HG03060 (cell line): ENCODE results near the gene TSPAN4.
A peak's percentile ranks its signal among the peaks of the same experiment; 100 is the strongest.

Experiments used
- ATAC-seq: cut with Tn5 transposase; IDR thresholded peaks from one replicate; pipeline ENCODE4 v1.9.1; 2021; ENCODE audit warnings: low read depth, moderate number of reproducible peaks; ENCODE audit not compliant: unreplicated experiment

Gene TSPAN4, protein sequence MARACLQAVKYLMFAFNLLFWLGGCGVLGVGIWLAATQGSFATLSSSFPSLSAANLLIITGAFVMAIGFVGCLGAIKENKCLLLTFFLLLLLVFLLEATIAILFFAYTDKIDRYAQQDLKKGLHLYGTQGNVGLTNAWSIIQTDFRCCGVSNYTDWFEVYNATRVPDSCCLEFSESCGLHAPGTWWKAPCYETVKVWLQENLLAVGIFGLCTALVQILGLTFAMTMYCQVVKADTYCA

GRCh38 chr11:842370-843002 is at the start of gene TSPAN4, which contains the start of gene POLR2L:
TSS of gene TSPAN4 (plus strand) at chr11:842852. CDS start at chr11:850305, 7,453 bp downstream.
TSS of gene POLR2L (minus strand) at chr11:842529. CDS start at chr11:842508, 21 bp downstream.
- ATAC-seq: peak; percentile 30

GRCh38 chr11:792873-793272 is 49.8 kb upstream of the TSPAN4 start:
- ATAC-seq: no peak

GRCh38 chr11:793556-793955 is 49.1 kb upstream of the TSPAN4 start:
- no peak for ATAC-seq

- no peak for ATAC-seq
Observed at GRCh38 chr11:794013-794765, 48.5 kb upstream of the TSPAN4 start.

GRCh38 chr11:794766-795633 is 47.7 kb upstream of the TSPAN4 start:
- no peak for ATAC-seq

DNA sequence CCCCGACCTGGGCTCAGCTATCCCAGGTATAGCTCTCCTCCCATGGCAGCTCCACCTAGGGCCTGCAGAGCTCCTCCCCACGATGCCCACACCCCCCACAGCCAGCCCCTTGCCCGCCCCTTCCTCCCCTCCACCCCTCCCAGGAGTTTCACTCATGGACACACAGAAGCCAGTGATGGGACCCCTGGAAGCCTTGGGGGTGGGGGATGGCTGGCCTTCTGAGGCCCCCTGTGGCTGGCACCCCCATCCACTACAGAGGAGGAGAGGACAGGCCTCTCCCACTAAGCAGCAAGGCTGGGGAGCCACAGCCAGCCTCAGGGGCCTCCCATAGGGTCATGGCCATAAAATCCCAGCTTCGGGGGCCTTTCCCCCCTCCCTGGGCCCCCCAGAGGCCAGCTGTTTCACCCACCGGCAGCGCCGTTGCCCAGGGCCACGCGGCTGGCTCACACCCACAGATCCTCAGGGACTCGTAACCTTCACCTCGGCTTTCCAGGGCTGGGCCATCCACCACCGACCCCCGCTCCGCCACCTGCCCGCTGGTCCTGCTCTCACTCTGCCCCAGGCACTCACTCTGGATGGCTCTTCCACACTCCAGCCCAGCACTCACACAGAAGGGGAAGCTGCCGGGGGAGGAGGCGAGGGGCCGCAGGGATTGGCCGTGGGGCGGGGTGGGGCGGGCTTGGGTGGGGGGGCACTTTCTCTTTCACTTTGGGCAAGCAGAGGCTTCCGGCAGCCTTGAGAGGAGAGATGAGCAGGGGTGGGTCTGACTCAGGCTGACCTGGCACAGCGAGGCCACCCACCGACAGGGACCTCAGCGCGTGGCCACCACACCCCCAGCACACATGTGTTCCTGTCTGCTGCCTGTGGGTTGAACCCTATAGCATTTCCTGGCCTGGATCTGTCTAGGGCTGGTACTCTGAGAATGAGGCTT is 46.8 kb upstream of the TSPAN4 start:
- ATAC-seq: no peak

- ATAC-seq: no peak
Observed at GRCh38 chr11:796565-797295, 45.9 kb upstream of the TSPAN4 start.

- peak; percentile 39 for ATAC-seq
Observed at GRCh38 chr11:797296-798092, 45.2 kb upstream of the TSPAN4 start.

DNA sequence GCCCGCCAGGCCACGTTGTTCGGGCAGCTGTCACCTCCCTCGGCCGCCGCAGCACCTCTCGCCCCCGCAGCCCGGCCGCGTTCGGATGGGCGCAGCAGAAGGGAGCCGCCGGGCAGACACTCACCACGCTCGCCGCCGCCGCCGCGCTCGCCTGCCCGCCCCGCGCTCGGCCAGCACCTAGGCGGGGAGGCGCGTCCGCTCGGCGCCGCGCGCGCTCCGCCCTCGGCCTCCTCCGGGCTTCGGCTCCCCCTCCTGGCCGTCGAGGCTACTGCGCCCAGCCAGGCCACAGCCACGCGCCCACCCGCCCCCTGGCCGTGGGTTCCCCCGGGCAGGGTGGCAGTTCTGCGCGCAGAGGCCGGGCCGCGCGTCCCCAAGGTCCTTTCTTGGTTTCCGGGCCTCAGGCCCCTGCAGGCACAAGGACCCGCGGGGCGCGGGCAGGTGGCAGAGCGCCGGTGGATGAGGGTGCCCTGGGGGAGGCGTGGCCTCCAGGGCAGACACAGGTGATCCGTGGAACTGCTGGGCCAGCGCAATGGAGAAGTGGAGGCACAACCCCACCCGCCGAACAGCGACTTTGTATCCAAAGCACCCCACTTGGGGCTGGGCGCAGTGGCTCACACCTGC is 44.4 kb upstream of the TSPAN4 start, which contains the start of gene SLC25A22:
TSS of gene SLC25A22 (minus strand) at position 189 of the 621 bp plus-strand sequence. CDS start 3,275 bp downstream, outside the sequence.
- peak; percentile 29 for ATAC-seq

DNA sequence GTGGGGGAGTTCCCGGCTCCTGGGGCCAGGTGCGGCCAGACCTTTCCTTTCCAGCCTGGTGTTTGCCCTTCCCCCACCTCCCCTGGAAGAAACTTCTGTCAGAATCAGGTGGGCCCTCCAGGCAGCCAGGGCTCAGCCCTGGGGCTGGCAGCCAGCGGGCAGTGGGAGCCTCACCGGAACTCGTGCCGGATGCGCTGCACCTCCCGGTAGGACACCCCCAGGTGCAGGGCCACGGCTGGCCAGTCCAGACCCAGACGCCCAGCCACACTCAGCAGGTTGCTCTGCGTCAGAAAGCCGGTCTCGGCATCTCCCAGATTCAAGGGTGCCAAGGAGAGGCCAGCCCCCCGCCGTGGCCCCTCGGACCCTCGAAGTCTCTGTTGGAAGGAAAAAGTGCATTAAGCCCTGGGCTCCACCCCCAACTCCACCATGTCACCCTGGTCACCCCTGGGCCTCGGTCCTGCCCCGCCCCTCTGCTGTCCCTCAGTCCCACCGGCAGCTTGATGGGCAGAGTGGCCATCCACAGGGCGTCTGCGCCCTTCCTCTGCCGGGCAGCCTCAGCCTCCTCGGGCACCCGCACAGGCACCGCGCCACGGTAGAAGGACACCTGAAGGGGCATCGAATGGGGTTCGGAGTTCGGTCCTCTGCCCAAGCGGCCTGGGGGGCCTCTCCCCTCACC is 42.9 kb upstream of the TSPAN4 start:
- no peak for ATAC-seq

DNA sequence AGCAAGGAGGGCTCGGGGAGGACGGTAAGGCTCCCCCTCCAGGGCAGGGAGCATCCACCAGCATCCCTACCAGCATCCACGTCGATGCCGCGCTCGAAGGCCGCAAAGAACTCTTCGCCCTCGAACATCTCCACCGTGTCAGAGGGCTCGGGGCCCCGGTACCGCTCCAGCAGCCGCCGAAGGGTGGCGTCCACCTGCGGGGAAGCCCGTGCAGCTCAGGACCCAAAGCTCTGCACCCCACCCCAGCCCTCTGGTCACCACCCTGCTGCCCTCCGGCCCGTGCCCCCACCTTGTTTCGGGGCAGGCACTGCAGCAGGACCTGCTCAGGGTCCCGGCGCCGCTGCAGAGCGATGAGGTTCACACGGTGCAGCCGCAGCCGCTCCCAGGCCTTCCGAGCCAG is 42.2 kb upstream of the TSPAN4 start:
- no peak for ATAC-seq

GRCh38 chr11:801097-801780 is 41.4 kb upstream of the TSPAN4 start:
- ATAC-seq: no peak

DNA sequence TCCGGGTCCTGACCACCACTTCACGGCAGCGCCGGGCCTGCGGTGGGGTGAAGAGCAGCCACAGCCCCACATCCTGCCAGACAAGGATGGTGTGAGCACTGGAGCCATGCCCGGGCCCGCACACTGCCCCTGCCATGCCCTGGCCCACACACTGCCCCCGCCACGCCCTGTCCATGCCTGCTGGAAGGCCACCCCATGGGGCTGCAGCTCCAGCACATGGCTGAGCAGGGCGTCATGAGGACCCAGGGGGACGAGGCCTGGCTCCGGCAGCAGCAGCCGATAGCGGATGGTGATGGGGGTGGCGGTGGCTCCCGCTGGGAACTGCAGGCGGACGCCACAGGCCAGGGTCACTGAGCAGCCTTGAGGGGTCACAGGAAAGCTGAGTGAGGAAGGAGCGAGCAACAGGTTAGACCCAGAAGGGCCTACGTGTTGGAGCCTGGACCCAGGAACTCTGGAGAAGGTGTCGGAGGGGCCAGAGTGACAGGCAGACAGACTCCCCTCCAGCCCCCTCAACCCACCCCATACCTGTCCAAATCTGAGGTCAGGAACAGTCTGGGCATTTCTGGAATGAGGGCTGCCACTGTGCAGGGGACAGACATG is 40.5 kb upstream of the TSPAN4 start:
- no peak for ATAC-seq

DNA sequence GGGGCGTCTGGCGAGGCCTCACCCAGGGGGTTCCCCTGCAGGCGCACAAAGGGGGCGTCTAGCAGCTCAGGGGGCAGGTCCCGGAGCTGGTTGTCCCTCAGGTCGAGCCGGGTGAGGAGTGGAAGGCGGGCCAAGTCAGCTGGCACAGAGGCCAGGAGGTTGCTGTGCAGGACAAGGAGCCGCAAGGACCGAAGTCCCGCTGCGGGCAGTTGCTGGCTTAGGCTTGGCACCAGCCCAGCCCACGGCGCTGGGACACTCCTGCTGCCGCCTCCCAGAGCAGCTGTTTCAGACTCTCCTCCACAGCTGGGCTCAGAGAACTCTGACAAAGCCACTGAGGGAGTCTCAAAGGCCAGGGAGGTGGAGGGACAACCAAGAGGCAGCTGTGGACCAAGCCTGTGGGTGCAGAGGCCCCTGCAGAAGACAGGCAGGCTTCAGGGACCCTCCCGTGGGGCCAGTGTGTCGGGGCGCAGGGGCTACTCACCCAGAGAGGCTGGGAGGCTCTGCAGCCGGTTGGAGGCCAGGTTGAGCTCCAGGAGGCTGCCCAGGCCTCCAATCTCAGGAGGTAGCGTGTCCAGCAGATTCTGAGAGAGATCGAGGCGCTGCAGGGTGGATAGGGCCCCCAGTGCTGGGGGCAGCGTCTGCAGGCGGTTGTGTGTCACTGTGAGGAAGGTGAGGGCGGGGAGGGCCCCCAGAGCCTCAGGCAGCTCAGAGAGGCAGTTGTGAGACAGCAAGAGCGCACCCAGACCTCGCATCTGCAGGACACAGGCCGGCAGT is 39.8 kb upstream of the TSPAN4 start:
- no peak for ATAC-seq

DNA sequence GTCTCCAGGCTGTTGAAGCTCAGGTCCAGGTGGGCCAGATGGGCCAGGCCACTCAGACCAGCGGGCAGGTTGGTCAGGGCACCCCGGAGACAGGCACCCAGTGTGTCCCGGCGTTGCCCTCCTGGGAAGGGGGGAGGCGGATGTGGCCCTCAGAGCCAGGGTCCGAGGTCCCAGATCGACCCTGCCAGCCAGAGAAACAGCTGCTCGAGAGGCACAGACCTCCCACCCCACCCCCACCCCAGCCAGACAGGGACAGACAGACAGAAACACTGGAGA is 39.2 kb upstream of the TSPAN4 start:
- no peak for ATAC-seq
